HepG2 (cell line): ENCODE results near the gene TLCD1. TPM values are rescaled to one million over a fixed set of nuclear protein-coding genes. Genes with fewer than 3 reads are reported as not detected.

Experiments used
- EZH2 ChIP-seq: conservative IDR thresholded peaks from 2 replicates; pipeline ENCODE4 v1.6.1; 2012; ENCODE audit warnings: mild to moderate bottlenecking, low read depth, low read length, moderate library complexity
- FOSL1 ChIP-seq: sonication (generic); formaldehyde crosslinking; IDR thresholded peaks from 2 replicates; pipeline ENCODE4 v1.9.0; 2021; ENCODE audit warnings: missing genetic modification reagents, borderline replicate concordance
- KDM5A ChIP-seq: fragments of 200-600 bp; sonication (generic); IDR thresholded peaks from 2 replicates; pipeline ENCODE4 v1.7.0; 2018; ENCODE audit warnings: antibody characterized with exemption, mild to moderate bottlenecking, low read length, borderline replicate concordance
- MBNL3 ChIP-seq: fragments of 250-450 bp; sonication (Bioruptor Pico); conservative IDR thresholded peaks from 2 replicates; pipeline ENCODE4 v1.8.0; 2022; ENCODE audit warnings: mild to moderate bottlenecking, inconsistent platforms
- NFKBIZ ChIP-seq: IDR thresholded peaks from 2 replicates; pipeline ENCODE4 v1.6.1; 2018; ENCODE audit warnings: missing genetic modification reagents, missing compliant biosample characterization
- NFYB ChIP-seq: sonication (generic); formaldehyde crosslinking; IDR thresholded peaks from 2 replicates; pipeline ENCODE4 v1.4.0; 2020; ENCODE audit warnings: missing genetic modification reagents
- NR2C2 ChIP-seq: sonication (generic); formaldehyde crosslinking; IDR thresholded peaks from 2 replicates; pipeline ENCODE4 v1.4.0; 2020; ENCODE audit warnings: missing genetic modification reagents, mild to moderate bottlenecking, moderate library complexity, borderline replicate concordance
- NR2F1 ChIP-seq, 2 experiments: fragments of 450-650 bp in 1 of 2; formaldehyde crosslinking in 1 of 2; IDR thresholded peaks; 2 replicates each; pipeline versions ENCODE4 v1.5.0 to v1.6.1; 2016 to 2020; ENCODE audit warnings: mild to moderate bottlenecking in 1 of 2, missing compliant biosample characterization in 1 of 2, missing genetic modification reagents in 1 of 2, moderate library complexity in 1 of 2
- PRDM15 ChIP-seq: sonication (generic); formaldehyde crosslinking; IDR thresholded peaks from 2 replicates; pipeline ENCODE4 v1.4.0; 2020; ENCODE audit warnings: missing genetic modification reagents
- SCMH1 ChIP-seq: sonication (generic); formaldehyde crosslinking; IDR thresholded peaks from 2 replicates; pipeline ENCODE4 v1.9.0; 2021; ENCODE audit warnings: missing genetic modification reagents, mild to moderate bottlenecking, borderline replicate concordance
- SKI ChIP-seq: fragments of 450-650 bp; IDR thresholded peaks from one replicate; pipeline ENCODE4 v1.6.1; 2018; ENCODE audit warnings: mild to moderate bottlenecking; ENCODE audit not compliant: partially characterized antibody
- SKIL ChIP-seq: sonication (generic); formaldehyde crosslinking; IDR thresholded peaks from 2 replicates; pipeline ENCODE4 v1.8.0; 2022; ENCODE audit warnings: missing genetic modification reagents, mild to moderate bottlenecking, moderate library complexity, borderline replicate concordance
- THAP8 ChIP-seq: sonication (generic); formaldehyde crosslinking; IDR thresholded peaks from 2 replicates; pipeline ENCODE4 v1.5.1; 2020; ENCODE audit warnings: missing genetic modification reagents, mild to moderate bottlenecking, borderline replicate concordance
- ZHX1 ChIP-seq: sonication (generic); formaldehyde crosslinking; IDR thresholded peaks from 2 replicates; pipeline ENCODE4 v1.8.1; 2022; ENCODE audit warnings: low read depth, mild to moderate bottlenecking, missing genetic modification reagents
- ZKSCAN5 ChIP-seq: sonication (generic); formaldehyde crosslinking; IDR thresholded peaks from 2 replicates; pipeline ENCODE4 v1.5.1; 2020; ENCODE audit warnings: mild to moderate bottlenecking, missing genetic modification reagents
- ZNF232 ChIP-seq: sonication (generic); formaldehyde crosslinking; IDR thresholded peaks from 2 replicates; pipeline ENCODE4 v1.4.0; 2020; ENCODE audit warnings: missing genetic modification reagents, borderline replicate concordance
- ZNF260 ChIP-seq: sonication (generic); formaldehyde crosslinking; IDR thresholded peaks from 2 replicates; pipeline ENCODE4 v1.4.0; 2020; ENCODE audit warnings: missing genetic modification reagents, low read depth, mild to moderate bottlenecking, borderline replicate concordance
- ZNF33B ChIP-seq: sonication (generic); formaldehyde crosslinking; IDR thresholded peaks from 2 replicates; pipeline ENCODE4 v1.5.1; 2020; ENCODE audit warnings: mild to moderate bottlenecking, missing genetic modification reagents
- ZNF343 ChIP-seq: sonication (generic); formaldehyde crosslinking; IDR thresholded peaks from 2 replicates; pipeline ENCODE4 v1.4.0; 2020; ENCODE audit warnings: mild to moderate bottlenecking, missing genetic modification reagents
- ZNF432 ChIP-seq: sonication (generic); formaldehyde crosslinking; IDR thresholded peaks from 2 replicates; pipeline ENCODE4 v1.5.0; 2020; ENCODE audit warnings: missing genetic modification reagents, mild to moderate bottlenecking, borderline replicate concordance
- polyA plus RNA-seq, 8 experiments: library from polyadenylated mRNA; depleted of rRNA in 3 of 8; stranded (reverse) in 7 of 8; unstranded in 1 of 8; fragments of >200 nt; fragmentation: Illumina TruSeq in 4 of 8; extraction: Trizol in 4 of 8; gene quantifications; 2 replicates each; pipeline versions ENCODE4 v1.2.1 to v1.2.3, GENCODE V29; 2011 to 2016; ENCODE audit warnings: low read depth in 4 of 8, missing spikeins in 1 of 8, mixed read lengths in 1 of 8; ENCODE audit not compliant: insufficient read depth in 1 of 8
- total RNA-seq, 5 experiments: library from RNA; depleted of rRNA; stranded (reverse); fragments of >200 nt; fragmentation: Illumina TruSeq; extraction: Trizol; gene quantifications; 2 replicates each; pipeline ENCODE4 v1.2.3, GENCODE V29; 2016; ENCODE audit warnings: low read depth in 1 of 5

Gene TLCD1
- total and polyA plus RNA-seq, 2 of the 13 experiments (the other 11 are each of a cell fraction or from before 2014, with no cell fraction given) = 14.9 to 19.6 TPM

GRCh38 chr17:28726226-28726626 is at the start of gene TLCD1 (continued):
- TF ChIP-seq PRDM15 (CRISPR knock-in tag) (no peak; the same call in 1 of the 2 replicates), ZNF260 (no peak), NR2F1 (CRISPR knock-in tag; IDR thresholded peaks at IDR 0.05) (no peak), ZKSCAN5 (CRISPR knock-in tag) (no peak), ZNF432 (CRISPR knock-in tag) (no peak), SCMH1 (CRISPR knock-in tag) (no peak), THAP8 (CRISPR knock-in tag) (0 out of 2 replicates have a peak, but pooled peaks have one; percentile 2), ZHX1 (CRISPR knock-in tag) (no peak), MBNL3 (CRISPR knock-in tag) (no peak), NR2C2 (0 out of 2 replicates have a peak, but pooled peaks have one; percentile 21), SKIL (no peak), KDM5A (no peak), NFYB (no peak), NFKBIZ (CRISPR knock-in tag) (no peak), FOSL1 (CRISPR knock-in tag) (no peak), EZH2 (no peak), ZNF33B (CRISPR knock-in tag) (no peak), ZNF232 (CRISPR knock-in tag) (no peak), SKI (no peak), ZNF343 (CRISPR knock-in tag) (no peak)
